Mesenchymal stem cell (in vitro differentiated cells and primary cell): Measurements from ENCODE around the gene GPN2.
"Not testable (repeated sequence)": the region's sequence is repeated elsewhere in the genome, so short reads cannot be mapped to it uniquely, and the experiment has no call there.

ENCODE experiments used
- DNase-seq: peaks from one replicate; pipeline ENCODE4 v3.0.0-alpha.2; 2013
- H2AFZ ChIP-seq: one replicate; pipeline ENCODE4 v1.6.1; 2013; ENCODE audit warnings: low read depth, mild to moderate bottlenecking, control low read depth, inconsistent platforms, low read length, moderate library complexity
- H2AK5ac ChIP-seq: 2 replicates; pipeline ENCODE4 v1.6.1; 2013; ENCODE audit warnings: low read length, moderate library complexity, mild to moderate bottlenecking, inconsistent platforms; ENCODE audit not compliant: severe bottlenecking
- H2BK120ac ChIP-seq: one replicate; pipeline ENCODE4 v1.6.1; 2013; ENCODE audit warnings: low read depth, mild to moderate bottlenecking, inconsistent platforms, low read length, moderate library complexity
- H2BK12ac ChIP-seq, 2 experiments: one replicate each; pipeline ENCODE4 v1.6.1; 2013; ENCODE audit warnings: inconsistent platforms in 2 of 2, low read length in 2 of 2, mild to moderate bottlenecking in 2 of 2, moderate library complexity in 2 of 2, control low read depth in 1 of 2
- H2BK15ac ChIP-seq: one replicate; pipeline ENCODE4 v1.6.1; 2013; ENCODE audit warnings: mild to moderate bottlenecking, low read depth, inconsistent platforms; ENCODE audit not compliant: poor library complexity, severe bottlenecking
- H2BK5ac ChIP-seq: 2 replicates; pipeline ENCODE4 v1.6.1; 2013; ENCODE audit warnings: low read depth, mild to moderate bottlenecking, low read length, control low read depth, inconsistent platforms; ENCODE audit not compliant: poor library complexity, severe bottlenecking
- H3K14ac ChIP-seq, 2 experiments: one replicate each; pipeline ENCODE4 v1.6.1; 2013; ENCODE audit warnings: inconsistent platforms in 2 of 2, low read length in 2 of 2, control low read depth in 1 of 2, mild to moderate bottlenecking in 1 of 2, moderate library complexity in 1 of 2
- H3K18ac ChIP-seq, 2 experiments: one replicate each; pipeline ENCODE4 v1.6.1; 2013; ENCODE audit warnings: inconsistent platforms in 2 of 2, low read length in 2 of 2, control low read depth in 1 of 2, low read depth in 1 of 2, mild to moderate bottlenecking in 1 of 2
- H3K23ac ChIP-seq, 2 experiments: one replicate each; pipeline ENCODE4 v1.6.1; 2013; ENCODE audit warnings: inconsistent platforms in 2 of 2, low read length in 2 of 2, mild to moderate bottlenecking in 2 of 2, moderate library complexity in 2 of 2, control low read depth in 1 of 2
- H3K27ac ChIP-seq: 2 replicates; pipeline ENCODE4 v1.5.1; 2013; ENCODE audit warnings: mild to moderate bottlenecking, moderate library complexity, low read length, control low read depth, inconsistent platforms; ENCODE audit not compliant: poor library complexity, severe bottlenecking
- H3K27me3 ChIP-seq, 2 experiments: 2 replicates each; pipeline versions ENCODE4 v1.6.1 to v1.7.0; 2013; ENCODE audit warnings: low read length in 2 of 2, mild to moderate bottlenecking in 2 of 2, moderate library complexity in 2 of 2, control low read depth in 1 of 2, inconsistent platforms in 1 of 2; ENCODE audit not compliant: control insufficient read depth in 1 of 2, insufficient read depth in 1 of 2
- H3K36me3 ChIP-seq, 2 experiments: 2 replicates each; pipeline versions ENCODE4 v1.6.1 to v1.7.0; 2013; ENCODE audit warnings: low read length in 2 of 2, control low read depth in 1 of 2, inconsistent platforms in 1 of 2, low read depth in 1 of 2, mild to moderate bottlenecking in 1 of 2; ENCODE audit not compliant: insufficient read depth in 2 of 2, control insufficient read depth in 1 of 2
- H3K4ac ChIP-seq, 2 experiments: one replicate each; pipeline ENCODE4 v1.6.1; 2013; ENCODE audit warnings: inconsistent platforms in 2 of 2, low read length in 2 of 2, mild to moderate bottlenecking in 2 of 2, moderate library complexity in 2 of 2, control low read depth in 1 of 2, low read depth in 1 of 2
- H3K4me1 ChIP-seq: 2 replicates; pipeline ENCODE4 v1.6.1; 2013; ENCODE audit warnings: low read depth, low read length, control low read depth; ENCODE audit not compliant: control insufficient read depth, insufficient read depth
- H3K4me2 ChIP-seq: 2 replicates; pipeline ENCODE4 v1.6.1; 2013; ENCODE audit warnings: low read length, mild to moderate bottlenecking, inconsistent platforms; ENCODE audit not compliant: poor library complexity, severe bottlenecking
- H3K4me3 ChIP-seq, 2 experiments: 2 replicates each; pipeline versions ENCODE4 v1.5.1 to v1.7.0; 2013; ENCODE audit warnings: low read length in 2 of 2, mild to moderate bottlenecking in 2 of 2, control low read depth in 1 of 2, low read depth in 1 of 2; ENCODE audit not compliant: insufficient read depth in 1 of 2
- H3K79me1 ChIP-seq: replicated peaks from 2 replicates; pipeline ENCODE4 v1.6.1; 2013; ENCODE audit warnings: mild to moderate bottlenecking, control low read depth, low read length, inconsistent platforms; ENCODE audit not compliant: poor library complexity, severe bottlenecking
- H3K9ac ChIP-seq: 2 replicates; pipeline ENCODE4 v1.7.0; 2013; ENCODE audit warnings: mild to moderate bottlenecking, low read length, moderate library complexity
- H3K9me3 ChIP-seq: 2 replicates; pipeline ENCODE4 v1.7.0; 2013; ENCODE audit warnings: mild to moderate bottlenecking, low read length; ENCODE audit not compliant: control insufficient read depth
- H4K8ac ChIP-seq: one replicate; pipeline ENCODE4 v1.6.1; 2013; ENCODE audit warnings: inconsistent platforms, mild to moderate bottlenecking, low read length, moderate library complexity
- H4K91ac ChIP-seq: one replicate; pipeline ENCODE4 v1.6.1; 2013; ENCODE audit warnings: mild to moderate bottlenecking, low read length, inconsistent platforms
- WGBS: methylation state at CpG from one replicate; pipeline ENCODE4 v1.1.7; 2013; ENCODE audit warnings: mixed read lengths; 5-methylcytosine and 5-hydroxymethylcytosine counted together

The GPN2 gene

DNA sequence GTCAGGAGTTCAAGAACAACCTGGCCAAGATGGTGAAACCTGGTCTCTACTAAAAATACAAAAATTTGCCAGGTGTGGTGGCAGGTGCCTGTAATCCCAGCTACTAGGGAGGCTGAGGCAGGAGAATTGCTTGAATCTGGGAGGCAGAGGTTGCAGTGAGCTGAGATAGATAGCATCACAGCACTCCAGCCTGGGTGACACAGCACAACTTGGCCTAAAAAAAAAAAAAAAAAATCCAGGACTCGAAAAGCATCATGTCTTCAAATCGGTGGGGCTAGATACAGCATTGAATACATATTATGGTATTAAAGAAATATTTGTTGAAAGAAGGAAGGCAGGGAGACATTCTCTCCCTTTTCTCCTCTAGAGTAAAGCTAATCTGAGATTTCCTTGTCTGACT lies 17.0 kb downstream of the GPN2 start:
- H2BK12ac ChIP-seq, H4K91ac ChIP-seq, H4K8ac ChIP-seq, H2BK15ac ChIP-seq, H3K27ac ChIP-seq, H3K14ac ChIP-seq, H2BK120ac ChIP-seq, H2AFZ ChIP-seq, H3K4me2 ChIP-seq, H2AK5ac ChIP-seq, H3K4me1 ChIP-seq, H3K4me3 ChIP-seq, H3K27me3 ChIP-seq, H3K4ac ChIP-seq, H3K9ac ChIP-seq, H2BK5ac ChIP-seq, H3K9me3 ChIP-seq, DNase-seq, H3K18ac ChIP-seq, H3K23ac ChIP-seq: not testable (repeated sequence)
- Histone ChIP-seq H3K79me1 (peaks cover 11% of the 10 kb centered on the region), H3K36me3 (peaks cover 8 to 25% of the 10 kb centered on the region in 2 experiments)
- WGBS, result 100% methylated on average over 2 of the region's 2 CpGs

DNA sequence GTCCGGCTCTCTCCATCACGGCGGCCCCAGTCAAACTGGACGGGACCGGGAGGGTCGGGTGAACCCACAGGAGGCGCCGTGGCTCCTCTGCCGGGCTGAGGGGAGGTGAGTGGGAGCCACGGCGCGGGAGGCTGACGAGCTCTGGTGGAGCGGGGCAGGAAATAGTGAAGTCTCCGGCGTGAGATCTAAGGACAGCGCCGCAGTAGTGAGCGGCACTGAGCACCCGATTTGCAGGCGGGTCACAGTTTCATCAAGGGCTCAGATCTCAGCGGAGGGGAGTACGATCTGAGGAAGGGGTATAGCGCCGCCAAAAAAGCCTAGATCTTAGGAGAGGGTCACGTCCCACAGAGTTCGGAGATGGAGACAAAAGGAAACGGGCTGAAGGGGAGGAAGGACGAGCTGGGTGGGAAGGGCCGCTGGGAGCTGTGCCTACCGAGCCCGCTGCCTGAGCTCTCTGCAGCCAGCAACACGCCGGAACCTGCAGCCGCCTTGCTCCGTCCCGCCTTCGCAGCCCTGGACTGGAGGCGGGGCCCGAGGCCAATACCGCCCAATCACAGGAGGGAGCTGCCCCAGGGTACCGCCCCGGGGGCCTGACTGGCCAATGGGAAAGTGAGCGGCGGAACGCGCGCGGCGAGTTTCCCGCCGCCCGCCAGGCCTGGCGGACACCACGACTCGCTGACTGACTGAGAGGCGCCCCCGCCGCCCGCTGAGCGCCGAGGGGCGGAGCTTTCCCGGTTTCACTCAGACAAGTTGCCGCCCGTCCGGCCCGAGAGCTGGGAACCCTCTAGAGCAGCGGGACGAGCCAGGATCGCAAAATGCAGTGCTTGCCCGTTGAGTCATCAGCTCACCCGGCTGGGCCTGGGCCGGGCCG lies 25.2 kb downstream of the GPN2 start:
- peak overlapping the region; percentile 66 to 67 for H3K4ac ChIP-seq
- peak overlapping the region; percentile 96 for H3K27ac ChIP-seq
- peak overlapping the region; percentile 57 to 89 for H3K4me3 ChIP-seq
- H3K4me1 ChIP-seq, result peaks cover 24% of the 10 kb centered on the region
- H2BK120ac ChIP-seq, result no peak overlapping the region
- no peaks in the 10 kb centered on the region for H3K9me3 ChIP-seq
- H3K14ac ChIP-seq, result peak overlapping the region in 1 of 2 experiments; percentile 76
- no peak overlapping the region for H2AK5ac ChIP-seq
- H2AFZ ChIP-seq, result peak overlapping the region; percentile 77
- WGBS, result under 1% methylated on average over 75 of the region's 75 CpGs
- peak; percentile 98 for DNase-seq
- H3K4me2 ChIP-seq, result peak overlapping the region; percentile 98
- peak overlapping the region; percentile 86 for H4K91ac ChIP-seq
- H3K36me3 ChIP-seq, result peaks cover 0 to 7% of the 10 kb centered on the region in 2 experiments
- H2BK12ac ChIP-seq, result peak overlapping the region; percentile 64 to 79
- no peaks in the 10 kb centered on the region for H3K79me1 ChIP-seq
- no peaks in the 10 kb centered on the region for H3K27me3 ChIP-seq
- H3K18ac ChIP-seq, result peak overlapping the region; percentile 84 to 95
- H2BK15ac ChIP-seq, result peak overlapping the region; percentile 64
- peak overlapping the region; percentile 95 for H3K9ac ChIP-seq
- peak overlapping the region; percentile 47 to 57 for H3K23ac ChIP-seq
- peak overlapping the region; percentile 74 for H2BK5ac ChIP-seq
- H4K8ac ChIP-seq, result peak overlapping the region; percentile 97

GRCh38 chr1:26863685-26864077 lies 26.4 kb downstream of the GPN2 start:
- H3K4me3 ChIP-seq, result peak overlapping the region in 1 of 2 experiments; percentile 31
- no peak overlapping the region for H3K27ac ChIP-seq
- H2BK12ac ChIP-seq, result no peak overlapping the region
- H2BK15ac ChIP-seq, result peak overlapping the region; percentile 49
- peak overlapping the region; percentile 19 for H4K8ac ChIP-seq
- no peak overlapping the region for H2BK120ac ChIP-seq
- no peak overlapping the region for H3K9ac ChIP-seq
- 96% methylated on average over 17 of the region's 20 CpGs for WGBS
- H3K23ac ChIP-seq, result no peak overlapping the region
- H3K4me2 ChIP-seq, result no peak overlapping the region
- H3K18ac ChIP-seq, result no peak overlapping the region
- no peak overlapping the region for H3K14ac ChIP-seq
- no peak overlapping the region for H3K4ac ChIP-seq
- peak overlapping the region; percentile 27 for H2AK5ac ChIP-seq
- H4K91ac ChIP-seq, result no peak overlapping the region
- peaks cover 0 to 7% of the 10 kb centered on the region in 2 experiments for H3K36me3 ChIP-seq
- H3K4me1 ChIP-seq, result peaks cover 29% of the 10 kb centered on the region
- DNase-seq, result no peak
- no peaks in the 10 kb centered on the region for H3K79me1 ChIP-seq
- H3K27me3 ChIP-seq, result no peaks in the 10 kb centered on the region
- no peaks in the 10 kb centered on the region for H3K9me3 ChIP-seq
- no peak overlapping the region for H2AFZ ChIP-seq
- no peak overlapping the region for H2BK5ac ChIP-seq
